Immature natural killer cell (primary cell): Measurements from ENCODE around the gene JARID2. TPM values are rescaled to one million over a fixed set of nuclear protein-coding genes. Genes with fewer than 3 reads are reported as not detected.
"Not testable (repeated sequence)": the region's sequence is repeated elsewhere in the genome, so short reads cannot be mapped to it uniquely, and the experiment has no call there.

Experiments
- DNase-seq, 3 donors: peaks; one replicate each; pipeline ENCODE4 v3.0.0; 2022; ENCODE audit warnings: mixed read lengths in 1 of 3
- H3K27ac Mint-ChIP-seq, 6 donors: one replicate each; pipeline ENCODE4 v1.8.0; 2020; ENCODE audit warnings: mixed read lengths in 6 of 6, mild to moderate bottlenecking in 5 of 6, inconsistent platforms in 4 of 6, moderate library complexity in 3 of 6
- H3K27me3 Mint-ChIP-seq, 3 donors: one replicate each; pipeline ENCODE4 v1.8.0; 2020 to 2021; ENCODE audit warnings: low read depth in 3 of 3, mild to moderate bottlenecking in 3 of 3, mixed read lengths in 3 of 3, moderate library complexity in 3 of 3, inconsistent platforms in 1 of 3
- H3K36me3 Mint-ChIP-seq, 3 donors: one replicate each; pipeline ENCODE4 v1.8.0; 2020; ENCODE audit warnings: mixed read lengths in 3 of 3, inconsistent platforms in 2 of 3, mild to moderate bottlenecking in 2 of 3
- H3K4me1 Mint-ChIP-seq, 2 donors: one replicate each; pipeline ENCODE4 v1.8.0; 2020; ENCODE audit warnings: inconsistent platforms in 2 of 2, mild to moderate bottlenecking in 2 of 2, mixed read lengths in 2 of 2, moderate library complexity in 1 of 2
- H3K4me3 Mint-ChIP-seq, 5 donors: one replicate each; pipeline ENCODE4 v1.8.0; 2020; ENCODE audit warnings: mild to moderate bottlenecking in 5 of 5, mixed read lengths in 5 of 5, inconsistent platforms in 3 of 5, moderate library complexity in 3 of 5
- H3K9me3 Mint-ChIP-seq, 6 donors: one replicate each; pipeline ENCODE4 v1.8.0; 2020; ENCODE audit warnings: mild to moderate bottlenecking in 6 of 6, mixed read lengths in 6 of 6, inconsistent platforms in 4 of 6, moderate library complexity in 3 of 6
- polyA plus RNA-seq, 3 donors: library from polyadenylated mRNA; unstranded; fragments of 300-500 nt; fragmentation: Illumina TruSeq; gene quantifications; one replicate each; pipeline ENCODE4 v1.2.3, GENCODE V29; 2021

The JARID2 gene
- polyA plus RNA-seq, 3 donors from 2014 or later: 4.3 to 26.1 (median 7.8) TPM

DNA sequence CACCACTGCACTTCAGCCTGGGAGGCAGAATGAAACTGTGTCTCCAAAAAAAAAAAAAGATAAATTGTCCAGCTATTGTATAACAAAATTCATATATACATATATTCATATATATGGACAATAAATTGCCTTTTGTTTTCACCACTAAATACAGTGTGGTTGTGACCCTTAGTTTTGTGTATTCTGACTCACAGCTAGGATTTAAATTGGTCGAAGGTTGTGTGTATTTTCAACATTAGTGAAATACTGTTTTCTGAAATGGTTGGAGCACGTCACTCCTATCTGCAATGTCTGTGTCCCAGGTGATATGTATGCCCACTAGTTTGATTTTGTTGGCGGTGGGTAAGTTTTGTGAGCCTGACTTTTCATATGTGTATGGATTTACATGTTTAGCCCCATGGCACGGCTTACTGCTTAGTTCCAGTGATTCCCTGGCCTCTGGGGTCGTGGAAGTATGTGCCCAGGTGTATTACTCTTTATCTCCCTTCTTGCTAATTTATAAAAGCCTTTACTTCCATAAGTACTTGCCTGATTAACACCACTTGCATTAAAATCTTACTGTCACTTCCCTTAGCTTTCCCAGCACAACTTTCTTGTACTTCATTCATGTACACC, 33.3 kb downstream of the JARID2 start:
- H3K4me1 Mint-ChIP-seq: peaks cover 78 to 93% of the 10 kb centered on the region in 2 donors
- DNase-seq: no peak
- H3K27me3 Mint-ChIP-seq: no peaks in the 10 kb centered on the region
- H3K27ac Mint-ChIP-seq: peak overlapping the region in 3 of 6 donors; percentile 26 to 71 (median 51)
- H3K4me3 Mint-ChIP-seq: no peak overlapping the region
- H3K36me3 Mint-ChIP-seq: peaks cover 0 to 2% (median 0%) of the 10 kb centered on the region in 3 donors
- no peaks in the 10 kb centered on the region for H3K9me3 Mint-ChIP-seq

DNA sequence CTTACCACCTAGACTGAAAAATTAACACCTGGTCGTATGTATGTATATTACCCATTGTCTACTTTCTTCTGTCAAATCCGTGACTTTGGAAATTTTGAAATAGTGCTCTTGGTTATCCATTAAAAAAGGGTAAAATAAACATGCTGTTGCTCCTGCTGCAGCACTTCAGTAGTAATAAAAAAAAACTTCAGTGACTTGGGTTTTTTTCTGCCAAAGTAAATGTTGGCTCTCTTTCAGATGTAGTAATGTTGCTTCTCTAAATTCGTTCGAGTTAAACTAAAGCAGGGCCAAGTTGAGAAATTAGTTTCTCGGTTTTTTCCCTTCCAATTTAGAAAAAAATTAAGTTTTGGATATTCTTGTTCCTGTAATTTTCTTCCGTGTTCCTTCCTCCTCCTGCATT, 34.2 kb downstream of the JARID2 start:
- Mint-ChIP-seq H3K4me3 (peak overlapping the region in 1 of 5 donors; percentile 6), H3K9me3 (no peaks in the 10 kb centered on the region), H3K4me1 (peaks cover 70 to 93% of the 10 kb centered on the region in 2 donors), H3K27ac (peak overlapping the region; percentile 34 to 66 (median 60)), H3K36me3 (no peaks in the 10 kb centered on the region), H3K27me3 (no peaks in the 10 kb centered on the region)
- no peak for DNase-seq

DNA sequence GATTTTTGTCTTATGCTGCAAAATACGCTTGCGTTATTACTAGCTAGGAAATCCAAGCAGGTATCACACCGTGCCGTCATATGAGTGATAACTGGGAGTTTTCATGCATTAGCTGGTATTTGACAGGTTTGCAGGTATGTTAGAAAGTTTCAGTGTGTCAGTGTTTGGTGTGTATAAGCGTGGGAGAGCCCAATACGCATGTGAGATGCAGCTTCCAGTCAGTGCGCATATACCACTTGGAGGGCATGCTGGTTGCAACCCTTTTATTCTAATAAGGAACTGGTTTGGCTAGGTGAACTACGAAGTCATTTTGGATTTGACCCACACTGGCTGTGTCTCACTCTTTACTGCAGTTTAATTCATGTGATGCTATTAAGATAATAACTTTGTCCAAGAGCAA, 35.1 kb downstream of the JARID2 start:
- Mint-ChIP-seq H3K27ac (peak overlapping the region in 5 of 6 donors; percentile 41 to 84 (median 64)), H3K27me3 (no peaks in the 10 kb centered on the region), H3K36me3 (no peaks in the 10 kb centered on the region), H3K4me3 (peak overlapping the region in 4 of 5 donors; percentile 2 to 37 (median 30)), H3K4me1 (peaks cover 70 to 93% of the 10 kb centered on the region in 2 donors), H3K9me3 (no peaks in the 10 kb centered on the region)
- DNase-seq: no peak

DNA sequence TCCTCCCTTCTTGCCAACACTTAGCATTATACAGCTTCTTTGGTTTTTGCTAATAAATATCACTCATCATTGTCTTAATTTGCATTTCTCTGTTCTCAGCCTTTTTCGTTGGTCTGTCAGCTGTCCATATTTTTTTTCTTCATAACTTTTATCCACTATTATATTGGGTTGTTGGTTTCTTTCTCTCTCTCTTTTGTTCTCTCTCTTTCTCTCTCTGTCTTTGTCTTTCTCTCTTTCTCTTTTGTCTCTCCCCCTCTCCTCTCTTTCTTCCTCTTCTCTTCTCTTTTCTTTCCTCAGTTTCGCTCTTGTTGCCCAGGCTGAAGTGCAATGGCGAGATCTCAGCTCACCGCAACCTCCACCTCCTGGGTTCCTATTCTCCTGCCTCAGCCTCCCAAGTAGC, 36.5 kb downstream of the JARID2 start:
- Mint-ChIP-seq H3K36me3 (no peaks in the 10 kb centered on the region), H3K4me1 (peaks cover 65 to 86% of the 10 kb centered on the region in 2 donors), H3K9me3 (no peaks in the 10 kb centered on the region), H3K4me3 (peak overlapping the region in 1 of 5 donors; percentile 26), H3K27me3 (no peaks in the 10 kb centered on the region), H3K27ac (peak overlapping the region; percentile 7 to 75 (median 54))
- no peak for DNase-seq

DNA sequence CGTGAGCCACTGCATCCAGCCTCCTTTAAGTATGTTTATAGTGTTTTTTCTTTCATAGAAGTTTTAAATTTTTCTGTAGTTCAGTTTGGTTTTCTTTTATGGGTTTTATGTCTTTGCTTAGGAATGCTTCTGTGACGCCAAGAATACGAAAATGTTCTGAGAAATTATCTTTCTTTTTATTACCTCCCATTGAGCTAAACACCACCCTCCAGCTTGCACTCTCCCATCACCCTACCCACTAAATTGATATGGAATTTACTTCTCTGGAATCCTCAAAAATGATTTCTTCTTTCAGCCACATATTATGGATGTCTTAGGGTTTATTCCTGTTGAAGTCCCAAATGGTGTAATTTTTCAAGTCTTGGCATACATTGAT, 38.1 kb downstream of the JARID2 start:
- Mint-ChIP-seq H3K27ac (no peak overlapping the region), H3K4me3 (no peak overlapping the region), H3K9me3 (no peaks in the 10 kb centered on the region), H3K36me3 (no peaks in the 10 kb centered on the region), H3K27me3 (no peaks in the 10 kb centered on the region), H3K4me1 (peaks cover 71 to 86% of the 10 kb centered on the region in 2 donors)
- DNase-seq: no peak

DNA sequence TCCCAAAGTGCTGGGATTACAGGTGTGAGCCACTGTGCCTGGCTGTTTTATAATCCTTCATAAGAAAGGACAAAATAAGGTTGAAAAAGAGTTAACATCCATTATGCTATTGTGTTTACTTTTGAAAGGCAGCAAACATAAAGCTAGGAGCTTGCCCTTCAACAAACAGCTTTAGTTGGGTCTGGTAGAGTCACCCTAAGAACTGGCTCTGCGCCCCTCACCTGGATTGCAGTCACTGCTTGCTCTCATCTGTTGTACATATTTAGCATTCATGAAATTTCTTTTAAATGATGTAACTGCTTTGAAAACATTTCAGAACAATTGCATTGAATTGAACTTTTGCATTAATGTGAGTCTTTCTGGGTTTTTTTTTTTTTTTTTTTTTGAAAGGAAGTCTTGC, 38.9 kb downstream of the JARID2 start:
- Mint-ChIP-seq H3K27ac (no peak overlapping the region), H3K27me3 (no peaks in the 10 kb centered on the region), H3K36me3 (no peaks in the 10 kb centered on the region), H3K4me3 (no peak overlapping the region), H3K9me3 (no peaks in the 10 kb centered on the region), H3K4me1 (peaks cover 68 to 84% of the 10 kb centered on the region in 2 donors)
- DNase-seq: no peak

DNA sequence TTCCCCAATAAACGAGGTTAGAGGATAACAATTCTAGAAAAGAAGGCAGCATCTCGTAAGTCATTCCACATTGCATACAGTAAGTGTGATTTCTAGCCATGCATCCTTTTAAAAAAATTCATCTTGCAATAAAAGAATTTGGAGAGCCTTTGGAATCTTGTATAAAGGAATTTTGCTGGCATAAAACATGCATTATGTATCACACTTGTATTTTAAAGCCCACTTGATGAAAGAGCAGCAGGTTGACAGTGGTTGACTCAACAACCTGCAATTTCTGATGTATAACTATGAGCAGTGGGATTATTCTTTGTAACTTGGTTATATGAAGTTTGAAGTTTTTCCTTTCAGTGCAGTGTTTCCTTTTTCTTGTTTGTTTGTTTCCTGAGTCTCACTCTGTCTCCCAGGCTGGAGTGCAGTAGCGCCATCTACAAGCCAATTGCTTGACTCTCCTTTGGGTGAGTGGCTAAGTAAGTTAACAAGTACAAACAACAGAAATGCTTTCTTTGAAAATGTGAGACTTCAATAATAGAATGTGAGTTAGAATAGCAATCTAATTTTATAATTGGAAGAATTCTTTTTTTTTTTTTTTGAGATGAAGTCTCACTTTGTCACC, 39.9 kb downstream of the JARID2 start:
- Mint-ChIP-seq H3K4me3 (no peak overlapping the region), H3K36me3 (no peaks in the 10 kb centered on the region), H3K27me3 (no peaks in the 10 kb centered on the region), H3K9me3 (no peaks in the 10 kb centered on the region), H3K4me1 (peaks cover 68 to 84% of the 10 kb centered on the region in 2 donors), H3K27ac (peak overlapping the region in 4 of 6 donors; percentile 15 to 71 (median 53))
- DNase-seq: no peak

DNA sequence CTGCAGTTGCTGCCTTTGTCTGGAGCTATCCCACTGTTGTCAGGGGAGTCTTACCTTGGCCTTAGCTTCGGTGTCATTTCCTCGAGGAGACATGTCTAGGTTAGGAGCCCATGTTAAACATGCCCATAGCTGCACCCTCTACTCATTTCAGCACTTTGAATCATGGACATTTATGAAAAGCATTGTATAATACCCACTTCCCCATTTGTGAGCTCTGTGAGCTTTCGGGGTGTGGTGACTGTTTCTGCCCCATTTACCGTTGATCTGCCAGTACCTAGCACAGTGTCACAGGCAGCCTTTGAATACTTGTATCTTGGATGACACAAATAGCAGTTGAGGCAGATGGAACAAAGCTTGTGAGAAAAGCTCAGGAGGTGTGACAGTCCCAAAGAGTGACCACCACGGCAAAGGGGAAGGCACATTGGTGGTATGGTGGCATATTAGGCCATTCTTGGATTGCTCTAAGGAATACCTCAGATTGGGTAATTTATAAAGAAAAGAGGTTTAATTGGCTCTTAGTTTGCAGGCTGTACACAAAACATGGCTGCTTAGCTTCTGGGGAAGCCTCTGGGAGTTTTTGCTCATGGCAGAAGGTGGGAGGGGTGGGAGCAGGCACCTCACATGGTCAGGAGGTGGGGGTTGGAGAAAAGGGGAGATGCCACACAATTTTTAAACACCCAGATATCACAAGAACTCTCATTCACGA, 42.0 kb downstream of the JARID2 start:
- Mint-ChIP-seq H3K27me3 (peaks cover 0 to 1% (median 0%) of the 10 kb centered on the region in 3 donors), H3K36me3 (no peaks in the 10 kb centered on the region), H3K4me3 (peak overlapping the region in 3 of 5 donors; percentile 23 to 55 (median 53)), H3K4me1 (peaks cover 67 to 85% of the 10 kb centered on the region in 2 donors), H3K27ac (peak overlapping the region; percentile 58 to 82 (median 81)), H3K9me3 (no peaks in the 10 kb centered on the region)
- DNase-seq: no peak

DNA sequence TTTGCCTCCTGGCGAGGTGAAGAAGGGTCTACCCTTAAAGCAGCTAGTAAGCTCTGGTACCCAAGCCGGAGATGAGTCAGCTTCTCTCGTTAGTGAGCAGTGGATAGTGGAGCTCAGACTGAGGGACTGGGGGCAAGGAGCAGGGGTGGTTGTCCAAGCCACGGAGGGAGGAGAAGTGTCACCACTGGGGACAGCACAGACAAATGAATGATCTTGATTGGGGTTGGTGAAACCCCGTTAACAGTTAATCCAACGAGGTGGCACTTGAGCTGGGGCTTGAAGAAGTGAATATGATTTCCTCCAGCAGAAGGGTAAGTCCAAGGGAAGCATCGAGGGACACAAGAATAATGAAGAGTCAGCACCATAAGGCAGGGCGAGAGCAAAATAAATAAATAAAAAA, 43.0 kb downstream of the JARID2 start:
- Mint-ChIP-seq H3K9me3 (no peaks in the 10 kb centered on the region), H3K27me3 (peaks cover 0 to 1% (median 0%) of the 10 kb centered on the region in 3 donors), H3K36me3 (no peaks in the 10 kb centered on the region), H3K4me1 (peaks cover 75 to 91% of the 10 kb centered on the region in 2 donors), H3K27ac (peak overlapping the region; percentile 58 to 92 (median 84)), H3K4me3 (peak overlapping the region; percentile 5 to 54 (median 22))
- no peak for DNase-seq

DNA sequence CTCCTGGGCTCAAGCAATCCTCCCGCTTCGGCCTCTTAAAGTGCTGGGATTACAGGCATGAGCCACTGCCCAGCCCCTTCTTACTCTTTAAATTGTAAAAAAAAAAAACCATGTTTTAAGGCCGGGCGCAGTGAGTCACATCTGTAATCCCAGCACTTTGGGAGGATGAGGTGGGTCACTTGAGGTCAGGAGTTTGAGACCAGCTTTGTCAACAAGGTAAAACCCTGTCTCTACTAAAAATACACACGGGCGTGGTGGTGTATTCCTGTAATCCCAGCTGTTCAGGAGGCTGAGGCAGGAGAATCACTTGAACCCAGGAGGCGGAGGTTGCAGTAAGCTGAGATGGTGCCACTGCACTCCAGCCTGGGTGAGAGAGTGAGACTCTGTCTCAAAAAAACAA, 43.6 kb downstream of the JARID2 start:
- not testable (repeated sequence) for H3K4me3 Mint-ChIP-seq, H3K36me3 Mint-ChIP-seq
- H3K27ac Mint-ChIP-seq: peak overlapping the region; percentile 71 to 95 (median 84)

DNA sequence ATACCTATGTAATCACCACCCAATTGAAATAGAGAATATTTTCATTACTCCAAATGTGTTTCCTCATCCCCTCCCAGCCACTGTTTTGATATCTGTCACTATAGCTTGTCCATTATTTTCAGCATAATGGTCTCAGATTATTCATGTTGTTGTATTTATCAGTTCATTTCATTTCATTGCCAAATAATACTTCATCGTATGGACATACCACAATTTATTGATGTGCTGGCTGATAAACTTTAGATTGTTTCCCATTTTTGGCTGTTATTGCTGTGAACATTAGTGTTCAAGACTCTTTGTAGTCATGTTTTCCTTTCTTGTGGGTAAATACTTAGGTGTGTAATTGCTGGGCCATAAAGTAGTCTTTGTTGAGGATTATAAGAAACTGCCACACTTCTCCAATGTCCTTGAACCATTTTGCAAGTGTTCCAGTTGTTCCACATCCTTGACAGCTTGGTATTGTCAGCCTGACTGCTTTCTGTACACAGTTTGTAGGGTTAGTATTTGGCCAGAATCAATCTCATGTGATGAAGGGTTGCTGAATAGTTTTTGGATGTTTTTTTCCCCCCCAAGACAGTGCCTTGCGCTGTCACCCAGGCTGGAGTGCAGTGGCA, 44.3 kb downstream of the JARID2 start:
- DNase-seq: no peak
- Mint-ChIP-seq H3K27ac (peak overlapping the region; percentile 75 to 95 (median 84)), H3K9me3 (no peaks in the 10 kb centered on the region), H3K27me3 (peaks cover 0 to 1% (median 0%) of the 10 kb centered on the region in 3 donors), H3K4me3 (peak overlapping the region in 2 of 5 donors; percentile 11 to 41), H3K36me3 (no peaks in the 10 kb centered on the region), H3K4me1 (peaks cover 80 to 91% of the 10 kb centered on the region in 2 donors)

More for the DNA sequence above, 43.6 kb downstream of the JARID2 start:
- H3K27me3 Mint-ChIP-seq, H3K9me3 Mint-ChIP-seq, DNase-seq: not testable (repeated sequence)
- H3K4me1 Mint-ChIP-seq: peaks cover 77 to 91% of the 10 kb centered on the region in 2 donors

DNA sequence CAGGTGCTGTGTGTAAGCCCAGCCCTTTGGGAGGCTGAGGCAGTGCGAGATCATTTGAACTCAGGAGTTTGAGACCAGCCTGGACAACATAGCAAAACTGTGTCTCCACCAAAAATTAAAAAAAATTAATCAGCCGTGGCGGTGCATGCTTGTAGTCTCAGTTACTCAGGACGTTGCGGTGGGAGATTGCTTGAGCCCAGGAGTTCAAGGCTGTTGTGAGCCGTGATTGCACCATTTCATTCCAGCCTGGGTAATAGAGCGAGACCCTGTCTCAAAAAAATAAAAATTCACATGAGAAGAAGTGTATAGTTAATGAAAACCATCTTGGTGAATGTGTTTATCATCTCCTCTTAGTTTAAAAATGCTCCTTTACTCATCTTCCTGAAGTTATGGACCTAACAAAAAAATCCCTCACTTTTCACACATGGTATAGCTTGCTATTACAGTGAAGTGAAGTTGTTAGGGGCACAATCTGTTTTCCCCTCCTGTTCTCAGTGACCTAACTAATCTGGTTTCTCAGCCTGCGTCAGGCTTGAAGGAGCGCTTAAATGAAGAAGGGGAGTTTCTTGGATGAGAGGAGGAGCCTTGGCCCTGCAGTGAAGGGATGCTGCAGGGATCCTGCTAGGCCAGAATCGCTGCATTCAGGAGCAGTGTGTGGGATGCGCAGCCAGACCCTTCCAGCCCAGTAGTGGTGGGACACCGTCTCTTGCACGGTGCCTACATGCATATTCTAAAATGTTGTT, 45.3 kb downstream of the JARID2 start:
- Mint-ChIP-seq H3K9me3 (no peaks in the 10 kb centered on the region), H3K27ac (peak overlapping the region; percentile 82 to 95 (median 90)), H3K4me3 (peak overlapping the region; percentile 0 to 71 (median 66)), H3K4me1 (peaks cover 80 to 91% of the 10 kb centered on the region in 2 donors), H3K36me3 (no peaks in the 10 kb centered on the region), H3K27me3 (peaks cover 0 to 1% (median 0%) of the 10 kb centered on the region in 3 donors)
- no peak for DNase-seq

DNA sequence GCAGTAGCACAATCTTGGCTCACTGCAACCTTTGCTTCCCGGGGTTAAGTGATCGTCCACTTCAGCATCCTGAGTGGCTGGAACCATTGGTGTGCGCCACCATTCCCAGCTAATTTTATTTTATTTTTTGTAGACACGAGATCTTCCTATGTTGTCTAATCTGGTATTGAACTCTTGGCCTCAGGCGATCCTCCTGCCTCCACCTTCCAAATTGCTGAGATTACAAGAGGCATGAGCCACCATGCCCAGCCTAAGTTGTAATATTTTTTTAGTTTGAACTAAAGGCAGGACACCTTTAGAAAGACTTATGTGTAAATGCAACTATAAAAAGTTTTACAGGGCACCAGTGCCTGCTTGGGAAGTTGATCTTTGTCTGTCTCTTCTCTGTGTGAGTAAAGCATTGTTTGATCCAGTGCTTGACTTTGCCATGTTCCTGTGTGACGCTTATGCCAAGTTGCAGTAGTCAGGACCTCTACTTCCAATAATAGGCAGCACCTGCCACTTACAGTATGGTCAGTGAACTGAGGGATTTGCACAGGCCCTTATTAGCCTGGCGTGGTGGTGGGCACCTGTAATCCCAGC, 46.9 kb downstream of the JARID2 start:
- peak overlapping the region in 4 of 5 donors; percentile 8 to 63 (median 52) for H3K4me3 Mint-ChIP-seq
- no peaks in the 10 kb centered on the region for H3K9me3 Mint-ChIP-seq
- H3K27ac Mint-ChIP-seq: peak overlapping the region; percentile 62 to 88 (median 76)
- peaks cover 86 to 99% of the 10 kb centered on the region in 2 donors for H3K4me1 Mint-ChIP-seq
- H3K36me3 Mint-ChIP-seq: no peaks in the 10 kb centered on the region
- H3K27me3 Mint-ChIP-seq: peaks cover 0 to 2% (median 1%) of the 10 kb centered on the region in 3 donors
- no peak for DNase-seq
